GM21360 (cell line): ENCODE results near the gene BLM.
"Not testable (repeated sequence)": the region's sequence is repeated elsewhere in the genome, so short reads cannot be mapped to it uniquely, and the experiment has no call there.

Source experiments
- ATAC-seq: cut with Tn5 transposase; IDR thresholded peaks from one replicate; pipeline ENCODE4 v1.9.1; 2021; ENCODE audit warnings: mild to moderate bottlenecking, moderate library complexity; ENCODE audit not compliant: unreplicated experiment

Gene BLM

DNA sequence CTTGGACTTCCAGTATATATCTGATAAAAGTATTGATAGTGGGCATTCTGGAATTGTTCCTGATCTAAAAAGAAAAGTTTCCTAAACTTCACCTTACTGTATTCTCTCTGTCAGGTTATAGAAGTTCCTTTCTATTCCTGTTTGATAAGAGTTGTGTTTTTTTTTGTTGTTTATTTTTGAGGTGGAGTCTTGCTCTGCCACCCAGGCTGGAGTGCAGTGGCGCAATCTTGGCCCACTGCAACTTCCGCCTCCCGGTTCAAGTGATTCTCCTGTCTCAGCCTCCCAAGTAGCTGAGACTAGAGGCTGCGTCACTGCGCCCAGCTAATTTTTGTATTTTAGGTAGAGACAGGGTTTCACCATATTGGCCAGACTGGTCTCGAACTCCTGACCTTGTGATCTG is 13.1 kb downstream of the BLM start:
- no peak for ATAC-seq

DNA sequence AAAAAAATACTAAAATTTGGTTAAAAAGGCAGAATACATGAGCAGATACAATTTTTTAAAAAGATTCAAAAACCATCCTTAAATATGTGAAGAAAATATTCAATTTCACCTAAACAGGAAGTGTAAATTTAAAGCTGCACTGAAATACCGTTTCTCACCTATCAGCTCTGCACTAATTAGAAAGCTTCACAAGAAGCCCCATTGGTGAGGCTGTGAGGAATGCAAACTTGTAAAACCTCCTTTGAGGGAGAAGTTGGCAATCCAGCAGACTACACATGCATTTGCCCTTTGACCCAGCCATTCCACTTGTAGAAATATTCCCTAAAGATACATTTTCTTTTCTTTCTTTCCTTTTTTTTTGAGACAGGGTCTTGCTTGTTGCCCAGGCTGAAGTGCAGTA is 18.8 kb downstream of the BLM start:
- no peak for ATAC-seq

DNA sequence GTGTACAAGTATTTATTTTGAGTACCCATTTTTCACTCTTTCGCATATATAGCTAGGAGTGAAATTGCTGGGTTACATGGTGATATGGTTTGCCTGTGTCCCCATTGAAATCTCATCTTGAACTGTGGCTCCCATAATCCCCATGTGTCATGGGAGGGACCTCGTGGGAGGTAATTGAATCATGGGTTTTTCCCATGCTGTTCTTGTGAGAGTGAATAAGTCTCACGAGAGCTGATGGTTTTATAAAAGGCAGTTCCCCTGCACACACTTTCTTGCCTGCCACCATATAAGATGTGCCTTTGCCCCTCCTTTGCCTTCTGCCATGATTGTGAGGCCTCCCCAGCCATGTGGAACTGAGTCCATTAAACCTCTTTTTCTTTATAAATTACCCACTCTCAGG is 23.4 kb downstream of the BLM start:
- ATAC-seq = not testable (repeated sequence)

DNA sequence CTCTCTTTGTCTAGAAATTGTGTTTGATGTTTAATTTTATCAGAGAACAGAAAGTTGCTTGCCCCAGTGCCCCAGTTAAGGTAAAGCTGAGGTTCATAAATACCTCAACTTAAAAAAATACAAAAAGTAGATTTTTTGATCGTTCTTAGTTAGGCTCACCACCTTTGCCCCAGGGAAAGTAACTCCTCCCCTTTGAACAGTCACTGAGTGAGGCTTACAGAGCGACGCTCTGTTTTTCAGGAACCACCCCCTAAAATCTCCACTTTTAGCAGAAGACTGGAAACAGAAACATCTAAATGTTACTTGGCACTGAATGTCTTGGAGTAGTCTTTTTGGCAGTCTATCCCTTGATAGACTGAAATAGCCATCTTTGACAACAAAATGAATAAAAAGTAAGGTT is 24.9 kb downstream of the BLM start:
- ATAC-seq = no peak

DNA sequence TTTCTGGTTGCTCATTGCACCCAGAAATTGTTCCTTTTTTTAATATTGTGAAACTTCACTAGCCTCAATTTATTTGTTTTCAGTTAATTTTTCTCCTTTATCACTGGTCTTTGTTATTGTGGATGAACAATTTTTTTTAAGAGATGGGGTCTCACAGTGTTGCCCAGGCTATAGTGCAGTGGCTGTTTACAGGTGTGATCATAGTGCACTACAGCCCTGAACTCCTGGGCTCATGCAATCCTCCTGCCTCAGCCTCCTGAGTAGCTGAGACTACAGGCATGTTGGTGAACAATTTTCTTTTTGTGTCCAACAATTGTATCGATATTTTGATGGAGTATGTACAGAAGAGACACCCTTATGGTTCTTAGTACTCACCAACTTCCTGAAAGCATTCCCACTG is 26.3 kb downstream of the BLM start:
- no peak for ATAC-seq

DNA sequence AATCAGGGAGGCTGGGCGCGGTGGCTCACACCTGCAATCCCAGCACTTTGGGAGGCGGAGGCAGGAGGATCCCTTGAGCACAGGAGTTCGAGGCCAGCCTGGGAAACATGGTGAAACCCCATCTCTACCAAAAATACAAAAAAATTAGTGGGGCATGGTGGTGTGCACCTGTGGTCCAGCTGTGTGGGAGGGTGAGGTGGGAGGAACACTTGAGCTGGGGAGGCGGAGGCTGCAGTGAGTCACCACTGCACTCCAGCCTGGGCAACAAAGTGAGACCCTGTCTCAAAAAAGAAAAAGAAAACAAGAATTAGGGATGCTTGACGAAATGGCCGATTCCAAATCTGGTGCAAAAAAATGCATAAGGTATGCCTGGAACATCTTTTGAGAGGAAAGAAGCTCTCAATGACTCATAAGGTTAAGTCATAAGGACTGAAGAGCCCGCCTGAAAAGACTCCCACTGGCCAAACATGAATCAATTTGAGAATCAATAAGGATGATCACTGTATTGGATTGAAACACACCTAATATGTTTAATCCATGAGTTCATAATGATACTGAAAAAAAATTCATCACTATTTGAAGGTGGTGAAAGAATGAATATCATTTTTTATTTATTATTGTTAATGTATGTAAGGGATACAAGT is 27.7 kb downstream of the BLM start:
- no peak for ATAC-seq

DNA sequence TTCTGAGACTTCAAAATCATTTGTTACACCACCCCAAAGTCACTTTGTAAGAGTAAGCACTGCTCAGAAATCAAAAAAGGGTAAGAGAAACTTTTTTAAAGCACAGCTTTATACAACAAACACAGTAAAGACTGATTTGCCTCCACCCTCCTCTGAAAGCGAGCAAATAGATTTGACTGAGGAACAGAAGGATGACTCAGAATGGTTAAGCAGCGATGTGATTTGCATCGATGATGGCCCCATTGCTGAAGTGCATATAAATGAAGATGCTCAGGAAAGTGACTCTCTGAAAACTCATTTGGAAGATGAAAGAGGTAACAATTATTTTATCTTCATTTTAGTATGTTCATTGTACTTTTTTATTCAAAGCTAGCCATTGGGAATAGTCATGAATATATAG is 32.6 kb downstream of the BLM start:
- ATAC-seq = no peak

DNA sequence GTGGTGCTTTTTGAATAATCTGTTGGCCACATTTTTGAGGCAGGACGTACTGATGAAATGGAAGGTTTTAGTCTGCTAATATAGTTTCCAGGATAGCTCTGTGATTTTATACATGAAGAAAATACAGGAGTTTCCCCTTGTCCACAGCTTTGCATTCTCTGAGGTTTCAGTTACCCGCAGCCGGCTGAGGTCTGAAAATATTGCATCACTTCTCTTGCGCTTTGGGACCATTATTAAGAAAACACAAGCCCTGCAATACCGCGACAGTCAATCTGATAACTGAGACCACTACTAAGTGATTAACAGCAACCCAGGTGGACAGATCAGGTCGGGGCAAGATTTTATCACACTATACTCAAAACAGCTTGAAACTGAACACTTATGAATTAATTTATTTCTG is 33.0 kb downstream of the BLM start:
- no peak for ATAC-seq

DNA sequence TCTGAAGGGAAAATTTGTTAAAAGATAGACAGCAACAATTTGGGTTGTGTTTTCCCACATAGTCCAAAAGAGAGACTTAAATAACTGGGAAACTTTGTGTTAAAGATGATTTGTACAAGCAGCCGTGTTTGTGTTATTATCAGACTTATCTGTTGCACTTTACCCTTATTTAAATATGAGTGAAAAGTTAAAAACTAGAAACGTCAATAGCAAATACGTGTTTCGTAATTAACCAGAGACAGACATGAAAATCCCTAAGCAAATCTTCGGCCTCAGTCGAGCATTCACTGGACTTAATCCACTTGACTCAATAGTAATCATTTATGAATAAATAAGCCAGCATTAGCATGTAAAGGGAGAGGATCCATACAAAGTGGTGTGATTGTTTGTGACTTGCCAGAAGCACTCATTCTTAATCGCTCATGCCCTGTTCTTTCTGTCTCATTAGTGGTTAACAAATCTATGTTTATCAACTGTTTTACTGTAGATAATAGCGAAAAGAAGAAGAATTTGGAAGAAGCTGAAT is 34.2 kb downstream of the BLM start:
- ATAC-seq = no peak

DNA sequence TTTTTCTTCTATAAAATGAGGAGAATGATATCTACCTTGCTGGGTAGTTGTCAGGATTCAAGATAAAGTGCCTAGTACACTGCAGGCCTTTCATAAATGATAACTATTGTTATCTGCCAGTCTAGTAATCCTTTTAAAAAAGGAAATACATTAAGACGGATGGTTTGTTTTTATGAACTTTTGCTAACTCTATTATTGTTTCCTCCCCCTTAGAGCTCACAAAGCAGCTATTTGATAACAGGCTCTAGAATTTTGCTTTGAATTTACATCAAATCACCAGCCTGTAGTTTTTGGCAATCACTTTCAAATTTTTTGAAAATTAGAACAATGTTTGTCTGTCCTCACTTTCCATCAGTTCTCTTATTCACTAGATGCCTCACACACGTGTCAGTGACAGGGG is 39.8 kb downstream of the BLM start:
- ATAC-seq = no peak

DNA sequence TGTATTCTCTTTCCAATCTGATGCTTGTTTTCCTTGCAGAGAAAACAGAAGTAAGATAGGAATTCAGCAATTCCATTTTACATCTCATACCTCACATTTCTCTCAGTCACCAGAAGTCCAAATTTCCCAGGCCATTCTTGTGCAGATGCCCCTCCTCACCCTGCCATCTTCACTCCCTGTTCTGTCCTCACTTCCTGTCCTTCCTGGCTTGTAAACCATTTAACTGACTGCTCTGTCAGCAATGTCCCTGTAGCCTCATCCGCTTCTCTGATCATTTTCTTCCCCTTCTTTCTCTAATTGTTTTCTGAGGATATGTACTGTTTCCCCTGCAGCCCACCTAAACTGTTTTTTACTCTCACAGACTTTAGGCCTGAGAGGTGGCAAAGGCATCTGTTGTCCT is 40.3 kb downstream of the BLM start:
- ATAC-seq = no peak

DNA sequence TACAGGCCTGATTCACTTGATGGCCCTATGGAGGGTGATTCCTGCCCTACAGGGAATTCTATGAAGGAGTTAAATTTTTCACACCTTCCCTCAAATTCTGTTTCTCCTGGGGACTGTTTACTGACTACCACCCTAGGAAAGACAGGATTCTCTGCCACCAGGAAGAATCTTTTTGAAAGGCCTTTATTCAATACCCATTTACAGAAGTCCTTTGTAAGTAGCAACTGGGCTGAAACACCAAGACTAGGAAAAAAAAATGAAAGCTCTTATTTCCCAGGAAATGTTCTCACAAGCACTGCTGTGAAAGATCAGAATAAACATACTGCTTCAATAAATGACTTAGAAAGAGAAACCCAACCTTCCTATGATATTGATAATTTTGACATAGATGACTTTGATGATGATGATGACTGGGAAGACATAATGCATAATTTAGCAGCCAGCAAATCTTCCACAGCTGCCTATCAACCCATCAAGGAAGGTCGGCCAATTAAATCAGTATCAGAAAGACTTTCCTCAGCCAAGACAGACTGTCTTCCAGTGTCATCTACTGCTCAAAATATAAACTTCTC is 43.6 kb downstream of the BLM start:
- ATAC-seq = no peak

DNA sequence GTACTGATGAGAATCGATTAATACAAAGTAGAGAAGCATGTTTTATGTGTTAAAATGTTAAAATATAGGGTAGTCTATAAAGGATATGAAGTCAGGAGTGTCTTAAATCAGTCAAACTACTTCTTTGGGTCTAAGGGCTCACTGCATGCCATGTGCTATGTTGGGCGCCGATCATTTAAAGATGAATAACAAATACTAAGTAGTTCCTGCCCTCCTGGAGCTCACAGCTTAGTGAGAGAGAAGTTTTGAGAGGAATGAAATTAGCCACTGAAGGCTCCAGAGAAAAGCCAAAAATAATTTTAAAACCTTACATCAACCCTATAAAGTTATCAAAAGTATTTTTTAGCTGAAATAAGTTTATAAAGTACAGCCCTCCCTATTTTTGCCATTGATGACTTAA is 44.5 kb downstream of the BLM start:
- no peak for ATAC-seq

DNA sequence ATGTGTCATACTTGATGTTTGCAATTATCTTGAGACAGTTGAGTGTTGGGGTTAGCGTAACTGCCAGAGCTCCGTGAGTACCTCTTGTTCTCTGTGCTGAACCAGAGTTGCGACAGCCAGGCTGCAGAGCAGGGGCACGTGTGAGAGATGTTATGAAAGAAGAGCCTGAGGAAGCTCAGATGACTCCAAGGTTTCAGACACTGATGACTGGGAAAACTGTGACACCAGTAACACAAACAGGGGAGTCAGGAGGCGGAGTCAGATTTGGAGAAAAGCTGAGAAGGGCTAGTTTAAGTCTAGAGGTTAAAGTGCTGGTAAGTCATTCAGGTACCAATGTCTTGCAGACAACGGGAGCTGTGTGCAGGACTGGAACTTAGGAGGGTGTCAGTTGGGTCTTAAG is 45.0 kb downstream of the BLM start:
- ATAC-seq = no peak

DNA sequence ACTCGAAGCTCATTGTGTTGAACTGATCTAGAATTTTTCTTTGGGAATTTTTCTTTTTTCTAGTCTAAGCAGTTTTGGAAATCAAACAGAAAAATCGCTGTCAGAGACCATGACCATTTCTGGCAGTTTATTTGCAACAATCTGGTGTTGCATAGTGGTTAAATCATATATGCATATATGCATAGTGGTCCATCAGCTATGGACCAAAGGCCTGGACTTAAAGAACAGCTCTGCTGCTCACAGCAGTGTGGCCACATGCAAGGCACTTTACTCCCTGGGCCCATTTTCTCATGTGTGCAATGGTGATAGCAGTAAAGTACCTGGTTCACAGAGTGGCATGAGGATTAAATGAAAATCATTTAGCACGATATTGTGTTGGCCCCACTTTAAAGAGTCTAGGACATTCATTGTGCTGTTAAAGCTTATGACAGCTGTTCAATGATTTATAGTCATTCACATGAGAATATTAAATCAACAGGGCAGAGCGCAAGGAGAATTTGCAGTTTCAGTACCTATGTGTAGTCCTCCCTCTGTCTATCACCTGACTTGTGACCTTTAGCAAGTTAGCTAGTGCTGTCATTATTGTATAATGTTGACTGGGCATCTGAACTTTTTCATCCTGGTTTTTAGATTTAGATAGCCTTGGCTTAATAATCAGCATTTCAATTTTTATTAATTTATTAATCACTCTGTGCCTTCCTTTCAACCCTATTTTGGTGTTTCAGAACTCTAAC is 46.4 kb downstream of the BLM start:
- no peak for ATAC-seq

DNA sequence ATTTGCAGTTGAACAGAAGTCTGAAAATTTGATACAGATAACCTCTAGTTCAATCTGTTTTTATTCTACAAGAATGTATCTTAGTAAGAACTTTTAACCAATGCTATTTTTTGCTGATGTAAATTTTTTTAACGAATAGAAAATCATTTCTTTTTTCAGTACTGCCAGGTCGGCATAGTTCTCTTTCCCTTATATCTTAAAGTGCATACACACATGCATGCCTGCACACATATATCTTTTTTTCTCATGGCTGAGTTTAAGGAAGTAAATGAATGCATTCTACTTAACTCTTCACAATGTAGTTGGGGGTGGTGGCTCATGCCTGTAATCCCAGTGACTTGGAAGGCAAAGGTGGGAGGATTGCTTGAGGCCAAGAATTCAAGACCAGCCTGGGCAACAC is 48.4 kb downstream of the BLM start:
- ATAC-seq = no peak

DNA sequence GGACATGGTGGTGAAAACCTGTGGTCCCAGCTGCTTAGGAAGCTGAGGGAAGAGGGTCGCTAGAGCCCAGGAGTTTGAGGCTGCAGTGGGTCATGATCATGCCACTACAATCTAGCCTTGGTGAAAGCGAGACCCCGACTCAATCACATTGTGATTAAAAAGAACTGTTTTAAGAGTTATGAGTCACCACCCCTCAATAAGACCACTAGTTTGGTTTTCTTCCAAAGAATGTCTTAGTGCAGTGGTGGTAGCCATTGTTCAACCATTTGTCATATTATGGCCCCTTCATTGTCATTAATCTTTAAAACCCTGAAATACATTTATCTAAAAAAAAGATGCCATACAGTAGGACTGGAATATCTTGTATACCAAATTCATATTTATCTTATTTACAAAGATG is 48.8 kb downstream of the BLM start:
- no peak for ATAC-seq

DNA sequence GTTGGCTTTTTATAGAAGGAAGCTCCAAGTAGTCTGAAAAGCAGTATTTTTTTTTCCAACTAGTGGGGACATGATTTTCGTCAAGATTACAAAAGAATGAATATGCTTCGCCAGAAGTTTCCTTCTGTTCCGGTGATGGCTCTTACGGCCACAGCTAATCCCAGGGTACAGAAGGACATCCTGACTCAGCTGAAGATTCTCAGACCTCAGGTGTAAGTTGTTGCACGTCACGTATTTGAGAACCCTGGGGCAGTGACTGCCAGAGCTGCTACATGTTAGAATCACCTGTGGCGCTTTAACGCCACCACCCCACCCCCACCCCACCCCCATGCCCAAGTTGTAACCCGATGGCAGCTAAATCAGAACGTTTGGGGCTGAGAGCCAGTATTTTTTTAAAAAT is 52.2 kb downstream of the BLM start:
- no peak for ATAC-seq

DNA sequence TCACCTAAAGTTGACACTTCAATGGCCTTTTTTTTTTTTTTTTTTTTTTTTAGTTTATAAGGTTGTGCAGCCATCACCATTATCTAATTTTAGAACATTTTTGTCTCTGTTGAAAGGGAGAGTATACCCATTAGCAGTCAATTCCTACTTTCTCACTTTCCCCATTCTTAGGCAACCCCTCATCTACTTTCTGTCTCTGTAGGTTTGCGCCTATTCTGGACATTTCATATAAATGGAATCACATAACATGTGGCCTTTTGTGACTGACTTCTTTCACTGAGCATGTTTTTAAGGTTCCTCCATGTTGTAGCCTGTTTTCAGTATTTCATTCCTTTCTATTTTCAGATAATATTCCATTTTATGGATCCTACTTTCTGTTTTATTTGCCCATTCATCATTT is 56.3 kb downstream of the BLM start:
- no peak for ATAC-seq

DNA sequence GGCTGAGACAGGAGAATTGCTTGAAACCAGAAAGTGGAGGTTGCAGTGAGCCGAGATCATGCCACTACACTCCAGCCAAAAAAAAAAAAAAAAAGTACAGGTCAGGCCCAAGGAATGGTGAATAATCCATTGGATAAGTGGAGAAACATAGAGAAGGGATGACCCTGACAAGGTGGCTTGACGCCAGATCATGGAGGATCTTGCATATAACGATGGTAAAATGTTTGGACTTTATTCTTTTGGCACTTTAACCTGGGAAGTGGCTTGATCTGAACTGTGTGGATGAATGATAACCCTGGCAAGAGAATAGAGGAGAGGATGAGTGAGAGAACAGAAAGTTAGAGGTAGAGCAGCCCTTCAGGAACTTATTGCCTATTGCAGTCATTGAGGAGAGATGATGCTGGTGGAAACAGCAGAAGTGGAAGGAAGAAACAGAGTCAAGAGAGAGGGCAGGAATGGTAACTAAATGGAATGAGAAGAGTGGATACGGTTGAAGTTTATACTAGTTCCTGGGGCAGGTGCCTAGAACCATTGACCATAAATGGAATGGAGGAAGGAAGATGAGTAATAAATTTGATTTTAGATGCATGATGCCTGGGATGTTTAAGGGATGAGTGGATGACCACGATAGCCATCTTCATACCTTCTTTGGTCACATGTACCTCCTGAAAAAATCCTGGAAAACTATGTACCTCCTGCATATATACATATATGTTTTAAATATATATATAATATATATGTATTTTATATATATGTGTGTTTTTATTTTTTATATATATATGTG is 57.8 kb downstream of the BLM start:
- no peak for ATAC-seq

DNA sequence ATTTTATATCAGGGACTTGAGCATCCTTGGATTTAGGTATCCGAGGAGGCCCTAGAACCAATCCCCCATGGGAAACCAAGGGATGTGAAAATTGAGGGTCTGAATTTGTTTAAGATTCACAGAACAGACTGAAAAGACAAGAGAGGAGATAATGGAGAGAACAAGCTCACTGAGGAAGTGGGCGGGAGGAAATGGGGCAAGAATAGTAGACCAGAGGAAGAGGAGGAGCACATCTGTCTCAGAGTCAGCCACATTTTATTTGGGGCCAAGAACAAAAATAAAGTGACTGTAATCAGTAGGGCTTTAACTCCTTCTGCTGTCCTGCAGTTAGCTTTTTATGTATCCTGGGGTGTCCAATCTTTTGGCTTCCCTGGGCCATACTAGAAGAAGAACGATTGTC is 63.8 kb downstream of the BLM start:
- ATAC-seq = no peak

DNA sequence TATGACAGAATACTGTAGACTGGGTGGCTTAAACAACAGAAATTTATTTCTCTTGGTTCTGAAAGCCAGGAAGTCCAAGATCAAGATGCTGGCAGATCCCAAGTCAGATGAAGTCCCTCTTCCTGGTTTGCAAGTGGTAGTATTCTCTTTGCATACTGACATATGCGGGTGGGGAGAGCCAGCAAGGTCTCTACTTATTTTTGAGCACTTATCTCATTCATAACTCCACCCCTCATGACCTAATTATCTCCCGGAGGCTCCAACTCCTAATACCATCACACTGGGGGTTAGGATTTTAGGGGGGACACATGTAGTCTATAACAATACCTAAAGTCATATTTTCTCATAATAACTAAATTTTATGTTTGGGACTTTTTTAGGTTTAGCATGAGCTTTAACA is 65.3 kb downstream of the BLM start:
- no peak for ATAC-seq
